ENCODE measurements around the gene C1QTNF8. TPM values are rescaled to one million over a fixed set of nuclear protein-coding genes. Genes with fewer than 3 reads are reported as not detected.
"Not testable (repeated sequence)": the region's sequence is repeated elsewhere in the genome, so short reads cannot be mapped to it uniquely, and the experiment has no call there.

The C1QTNF8 gene
- total RNA-seq, 1 donor from 2014 or later: not detected

DNA sequence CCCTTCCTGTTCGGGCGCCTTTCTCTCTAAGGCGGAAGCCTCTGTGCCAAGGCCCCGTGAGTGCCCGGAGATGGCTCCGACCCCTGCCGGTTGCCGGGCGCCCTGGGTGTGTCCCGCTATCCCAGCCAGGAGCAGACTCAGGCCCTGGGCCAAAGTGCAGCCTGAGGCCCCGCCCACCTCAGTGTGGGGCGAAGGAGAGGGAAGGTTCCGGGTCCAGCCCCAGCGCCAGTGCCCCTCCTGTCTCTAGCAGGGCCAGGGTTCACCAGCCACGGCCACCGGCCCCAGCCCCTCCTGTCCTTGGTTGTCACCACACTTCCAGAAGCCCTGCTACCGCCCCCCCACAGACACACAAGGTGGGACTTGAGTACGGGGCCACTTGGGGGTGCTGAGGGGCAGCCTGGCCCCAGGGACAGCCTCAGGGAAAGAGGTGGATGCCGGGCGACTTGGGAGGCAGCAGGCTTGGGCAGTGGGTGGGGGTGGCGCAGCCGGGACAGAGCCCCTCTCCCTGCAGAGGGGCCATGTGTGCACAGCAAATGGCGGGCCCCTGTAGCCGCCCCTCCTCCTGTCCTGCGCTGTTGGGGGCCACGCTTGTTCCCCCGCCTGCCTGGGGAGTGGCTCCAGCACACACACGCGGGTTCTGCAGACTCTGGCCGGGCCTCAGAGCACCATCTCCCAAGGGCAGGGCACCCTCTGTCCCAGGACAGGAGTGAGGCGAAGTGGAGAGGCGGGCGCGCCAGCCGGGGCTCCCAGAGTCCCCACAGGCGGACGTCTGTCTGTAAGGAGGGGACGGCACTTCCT, 6.0 kb downstream of the C1QTNF8 start:
- H3K36me3 Mint-ChIP-seq: no peaks in the 10 kb centered on the region
- no peak overlapping the region for H3K27ac Mint-ChIP-seq
- H3K27me3 Mint-ChIP-seq: peaks cover 12% of the 10 kb centered on the region
- no peaks in the 10 kb centered on the region for H3K4me1 Mint-ChIP-seq (ENCODE audit: unreplicated experiment)
- no peak for DNase-seq (ENCODE audit: extremely low spot score, unreplicated experiment)
- TF ChIP-seq, protein P1, sequence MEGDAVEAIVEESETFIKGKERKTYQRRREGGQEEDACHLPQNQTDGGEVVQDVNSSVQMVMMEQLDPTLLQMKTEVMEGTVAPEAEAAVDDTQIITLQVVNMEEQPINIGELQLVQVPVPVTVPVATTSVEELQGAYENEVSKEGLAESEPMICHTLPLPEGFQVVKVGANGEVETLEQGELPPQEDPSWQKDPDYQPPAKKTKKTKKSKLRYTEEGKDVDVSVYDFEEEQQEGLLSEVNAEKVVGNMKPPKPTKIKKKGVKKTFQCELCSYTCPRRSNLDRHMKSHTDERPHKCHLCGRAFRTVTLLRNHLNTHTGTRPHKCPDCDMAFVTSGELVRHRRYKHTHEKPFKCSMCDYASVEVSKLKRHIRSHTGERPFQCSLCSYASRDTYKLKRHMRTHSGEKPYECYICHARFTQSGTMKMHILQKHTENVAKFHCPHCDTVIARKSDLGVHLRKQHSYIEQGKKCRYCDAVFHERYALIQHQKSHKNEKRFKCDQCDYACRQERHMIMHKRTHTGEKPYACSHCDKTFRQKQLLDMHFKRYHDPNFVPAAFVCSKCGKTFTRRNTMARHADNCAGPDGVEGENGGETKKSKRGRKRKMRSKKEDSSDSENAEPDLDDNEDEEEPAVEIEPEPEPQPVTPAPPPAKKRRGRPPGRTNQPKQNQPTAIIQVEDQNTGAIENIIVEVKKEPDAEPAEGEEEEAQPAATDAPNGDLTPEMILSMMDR (conservative IDR thresholded peaks at IDR 0.05): no peak
- peaks cover 8% of the 10 kb centered on the region for H3K9me3 Mint-ChIP-seq
- H3K4me3 Mint-ChIP-seq: no peak overlapping the region

DNA sequence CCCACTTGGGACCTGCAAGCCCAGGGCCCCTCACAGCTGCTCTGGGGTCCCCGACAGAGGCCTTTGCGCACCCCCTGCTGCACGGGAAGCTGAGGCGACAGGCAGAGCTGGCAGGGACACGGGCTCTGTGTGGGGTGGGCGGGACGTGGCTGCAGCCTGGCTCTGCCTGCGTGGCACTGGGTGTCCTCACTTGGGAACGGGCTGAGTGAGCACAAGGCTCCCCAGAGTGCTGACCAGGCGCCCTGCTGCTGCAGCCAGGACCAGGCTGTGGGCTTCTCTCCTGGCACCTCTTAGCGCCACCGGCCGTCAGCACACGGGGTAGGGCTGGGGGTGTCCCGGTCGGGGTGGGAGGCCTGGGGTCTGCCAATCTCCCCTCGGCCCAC, 6.6 kb downstream of the C1QTNF8 start:
- H3K27me3 Mint-ChIP-seq: peaks cover 12% of the 10 kb centered on the region
- H3K9me3 Mint-ChIP-seq: peaks cover 9% of the 10 kb centered on the region
- no peak for DNase-seq (ENCODE audit: extremely low spot score, unreplicated experiment)
- H3K36me3 Mint-ChIP-seq: no peaks in the 10 kb centered on the region
- H3K4me3 Mint-ChIP-seq: no peak overlapping the region
- TF ChIP-seq, protein P1 (conservative IDR thresholded peaks at IDR 0.05): no peak
- no peaks in the 10 kb centered on the region for H3K4me1 Mint-ChIP-seq (ENCODE audit: unreplicated experiment)
- no peak overlapping the region for H3K27ac Mint-ChIP-seq

DNA sequence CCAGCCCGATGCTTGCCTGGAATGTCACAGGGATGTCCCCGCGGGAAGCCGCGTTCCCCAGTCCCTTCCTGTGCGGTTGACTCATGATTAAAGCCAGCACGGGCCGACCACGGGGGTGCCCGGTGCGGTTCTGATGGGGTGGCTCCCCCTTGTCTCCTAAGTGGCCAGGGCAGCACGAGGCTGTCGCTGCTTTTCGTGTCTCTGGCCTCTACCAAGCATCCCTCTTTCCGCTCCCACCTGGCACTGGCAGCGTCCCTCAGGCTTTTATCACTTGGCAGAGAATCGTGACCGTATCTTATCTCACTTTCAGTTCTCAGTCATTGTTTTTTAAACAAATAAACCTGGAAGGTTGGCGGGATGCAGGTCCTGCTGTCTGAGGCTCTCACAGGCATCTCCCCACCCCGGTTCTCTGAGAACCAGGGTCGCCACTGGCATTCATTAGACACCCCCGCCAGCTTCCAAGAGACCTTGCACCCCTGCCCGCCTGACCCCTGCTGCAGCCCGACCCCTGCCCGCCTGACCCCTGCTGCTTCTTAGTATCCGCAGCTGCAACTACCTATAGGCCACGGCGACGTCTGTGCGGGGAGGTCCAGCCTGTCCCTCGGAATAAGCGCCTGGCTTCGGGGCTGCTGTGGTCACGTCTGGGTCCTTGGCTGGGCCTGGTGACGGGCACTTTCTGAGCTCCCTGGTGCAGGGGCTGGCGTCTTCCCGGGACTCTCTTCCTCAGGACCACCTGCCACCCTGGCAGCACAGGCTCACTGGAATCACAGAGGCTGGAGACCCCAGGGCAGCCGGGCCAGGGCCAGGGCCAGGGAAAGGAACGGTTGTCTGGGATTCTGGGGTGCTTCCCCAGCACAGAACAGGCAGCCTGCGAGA, 7.5 kb downstream of the C1QTNF8 start:
- TF ChIP-seq, protein P1 (conservative IDR thresholded peaks at IDR 0.05): no peak
- Mint-ChIP-seq H3K27me3 (peaks cover 12% of the 10 kb centered on the region), H3K36me3 (no peaks in the 10 kb centered on the region), H3K27ac (no peak overlapping the region), H3K4me3 (no peak overlapping the region), H3K9me3 (peaks cover 9% of the 10 kb centered on the region), H3K4me1 (ENCODE audit: unreplicated experiment) (no peaks in the 10 kb centered on the region)
- DNase-seq (ENCODE audit: extremely low spot score, unreplicated experiment): no peak

DNA sequence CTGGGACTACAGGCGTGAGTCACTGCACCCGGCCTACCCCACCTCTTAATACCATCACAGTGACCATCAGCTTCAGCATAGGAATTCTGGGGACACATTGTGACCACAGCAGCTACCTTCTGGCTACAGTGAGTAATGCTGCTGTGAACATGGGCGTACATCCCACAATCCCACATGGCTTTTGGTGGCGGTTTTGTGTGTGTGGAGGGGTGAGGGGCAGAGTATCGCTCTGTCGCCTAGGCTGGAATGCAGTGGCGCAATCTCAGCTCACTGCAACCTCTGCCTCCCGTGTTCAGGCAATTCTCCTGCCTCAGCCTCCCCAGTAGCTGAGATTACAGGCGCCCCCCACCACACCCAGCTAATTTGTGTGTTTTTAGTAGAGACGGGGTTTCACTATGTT, 9.6 kb downstream of the C1QTNF8 start:
- not testable (repeated sequence) for H3K9me3 Mint-ChIP-seq; H3K36me3 Mint-ChIP-seq; H3K4me1 Mint-ChIP-seq (ENCODE audit: unreplicated experiment); H3K27ac Mint-ChIP-seq; H3K4me3 Mint-ChIP-seq; DNase-seq (ENCODE audit: extremely low spot score, unreplicated experiment)
- peaks cover 12% of the 10 kb centered on the region for H3K27me3 Mint-ChIP-seq

DNA sequence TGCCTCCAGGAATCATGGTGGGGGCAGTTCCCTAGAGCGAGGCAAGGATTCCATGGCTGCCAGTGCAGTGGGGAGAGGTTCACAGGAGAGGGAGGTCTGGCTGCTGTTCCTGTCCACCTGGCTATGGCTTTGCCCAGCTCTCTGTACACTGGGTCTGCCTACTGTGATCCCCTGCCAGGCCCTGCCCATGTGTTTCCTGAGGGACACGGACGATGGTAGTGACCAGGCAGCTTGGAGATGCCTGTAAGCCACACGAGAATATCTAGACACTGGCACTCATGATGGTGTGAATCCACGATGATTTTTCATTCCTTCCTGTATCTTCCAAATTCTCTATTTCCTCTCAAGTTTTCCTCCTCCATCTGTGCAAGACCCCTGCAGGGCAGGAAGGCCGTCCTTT, 11.1 kb downstream of the C1QTNF8 start:
- TF ChIP-seq, protein P1 (conservative IDR thresholded peaks at IDR 0.05): no peak
- no peaks in the 10 kb centered on the region for H3K4me1 Mint-ChIP-seq (ENCODE audit: unreplicated experiment)
- H3K4me3 Mint-ChIP-seq: no peak overlapping the region

More for the DNA sequence above, 11.1 kb downstream of the C1QTNF8 start:
- Mint-ChIP-seq H3K36me3 (no peaks in the 10 kb centered on the region), H3K9me3 (peaks cover 9% of the 10 kb centered on the region), H3K27ac (no peak overlapping the region), H3K27me3 (peaks cover 12% of the 10 kb centered on the region)
- no peak for DNase-seq (ENCODE audit: extremely low spot score, unreplicated experiment)
